Adipocyte (in vitro differentiated cells): ENCODE data around the gene L3MBTL4.

Experiments used
- DNase-seq: peaks from one replicate; pipeline ENCODE4 v3.0.0-alpha.2; 2015; ENCODE audit warnings: low read depth
- H3K27me3 ChIP-seq: replicated peaks from 2 replicates; pipeline ENCODE4 v1.7.0; 2013; ENCODE audit warnings: mild to moderate bottlenecking, low read length, moderate library complexity; ENCODE audit not compliant: control insufficient read depth, insufficient read depth
- H3K36me3 ChIP-seq: 2 replicates; pipeline ENCODE4 v1.7.0; 2013; ENCODE audit warnings: low read length, mild to moderate bottlenecking, moderate library complexity; ENCODE audit not compliant: control insufficient read depth, insufficient read depth, severe bottlenecking
- H3K4me1 ChIP-seq: 2 replicates; pipeline ENCODE4 v1.7.0; 2013; ENCODE audit warnings: mild to moderate bottlenecking, low read length, moderate library complexity; ENCODE audit not compliant: control insufficient read depth, insufficient read depth
- H3K4me3 ChIP-seq: 2 replicates; pipeline ENCODE4 v1.7.0; 2013; ENCODE audit warnings: mild to moderate bottlenecking, low read length, moderate library complexity
- H3K9ac ChIP-seq: 2 replicates; pipeline ENCODE4 v1.7.0; 2013; ENCODE audit warnings: mild to moderate bottlenecking, low read length, moderate library complexity
- H3K9me3 ChIP-seq: 2 replicates; pipeline ENCODE4 v1.7.0; 2013; ENCODE audit warnings: mild to moderate bottlenecking, low read length, moderate library complexity; ENCODE audit not compliant: control insufficient read depth

Gene L3MBTL4

GRCh38 chr18:6242004-6242403 lies 172.7 kb downstream of the L3MBTL4 start:
- Histone ChIP-seq H3K27me3 (no peaks in the 10 kb centered on the region), H3K36me3 (no peaks in the 10 kb centered on the region), H3K9ac (no peak overlapping the region), H3K4me3 (no peak overlapping the region), H3K4me1 (no peaks in the 10 kb centered on the region), H3K9me3 (no peaks in the 10 kb centered on the region)
- no peak for DNase-seq

DNA sequence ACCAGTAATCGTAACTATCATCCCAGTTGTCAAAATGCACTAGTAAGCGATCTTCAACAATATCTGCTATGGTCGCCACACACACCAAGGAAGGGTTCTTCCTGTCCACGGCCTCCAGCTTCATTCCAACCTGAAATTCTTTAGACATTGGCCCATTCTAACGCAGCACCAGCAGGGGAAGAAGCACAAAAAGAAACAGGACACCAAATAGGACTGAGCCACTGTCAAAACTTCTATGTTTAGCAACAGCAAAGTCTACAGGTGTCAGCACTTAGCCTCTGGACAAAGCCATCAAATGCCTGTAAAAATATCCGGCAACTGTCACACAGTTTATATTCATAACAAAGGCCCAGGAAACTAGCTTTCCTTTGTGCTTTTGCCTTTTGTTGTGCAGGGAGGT lies 175.0 kb downstream of the L3MBTL4 start:
- H3K27me3 ChIP-seq: no peaks in the 10 kb centered on the region
- H3K9me3 ChIP-seq: no peaks in the 10 kb centered on the region
- no peak overlapping the region for H3K9ac ChIP-seq
- peaks cover 4% of the 10 kb centered on the region for H3K4me1 ChIP-seq
- H3K36me3 ChIP-seq: no peaks in the 10 kb centered on the region
- DNase-seq: no peak
- H3K4me3 ChIP-seq: no peak overlapping the region

DNA sequence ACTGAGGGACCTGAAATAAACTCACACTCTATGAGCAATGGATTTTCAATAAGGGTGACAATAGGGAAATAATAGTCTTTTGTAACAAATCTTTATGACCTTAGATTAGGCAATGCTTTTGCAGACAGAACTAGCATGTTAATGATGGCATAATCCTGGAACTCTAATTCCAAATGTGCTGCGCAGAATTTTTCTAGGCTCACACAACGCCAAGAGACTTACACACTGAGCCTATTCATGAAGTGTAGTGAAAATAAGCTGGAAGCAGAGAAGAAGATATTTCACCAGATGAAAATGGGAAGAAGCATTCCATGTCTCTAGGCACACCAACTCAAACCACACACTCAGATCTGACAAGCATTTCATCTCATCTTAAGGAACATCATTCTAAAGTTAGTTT lies 178.5 kb downstream of the L3MBTL4 start:
- H3K4me3 ChIP-seq: no peak overlapping the region
- no peak for DNase-seq
- H3K9ac ChIP-seq: no peak overlapping the region
- H3K27me3 ChIP-seq: no peaks in the 10 kb centered on the region
- H3K36me3 ChIP-seq: no peaks in the 10 kb centered on the region
- H3K9me3 ChIP-seq: peaks cover 5% of the 10 kb centered on the region
- H3K4me1 ChIP-seq: peaks cover 4% of the 10 kb centered on the region

DNA sequence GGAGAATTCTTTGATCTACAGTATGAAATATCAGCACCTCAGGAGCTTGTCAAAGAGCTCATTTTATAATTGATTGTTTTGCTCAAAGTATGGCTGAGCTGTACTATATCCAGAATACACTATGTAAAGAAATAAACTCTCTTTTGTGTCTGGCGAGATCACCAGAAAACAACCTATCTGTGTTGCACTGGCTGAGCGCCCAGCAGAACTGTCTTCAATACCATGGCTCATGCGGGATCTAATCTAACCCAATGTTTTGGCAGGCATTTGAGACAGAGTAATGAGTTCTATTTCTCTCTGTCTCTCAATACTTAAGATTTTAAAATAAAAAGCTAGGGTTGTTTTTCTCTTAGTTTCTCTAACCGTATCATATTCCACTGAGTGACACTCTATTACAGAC lies 192.4 kb downstream of the L3MBTL4 start:
- Histone ChIP-seq H3K9me3 (peaks cover 10% of the 10 kb centered on the region), H3K27me3 (no peaks in the 10 kb centered on the region), H3K4me3 (no peak overlapping the region), H3K4me1 (no peaks in the 10 kb centered on the region), H3K36me3 (no peaks in the 10 kb centered on the region), H3K9ac (no peak overlapping the region)
- no peak for DNase-seq

GRCh38 chr18:6221602-6222014 lies 193.1 kb downstream of the L3MBTL4 start:
- no peak overlapping the region for H3K4me3 ChIP-seq
- H3K4me1 ChIP-seq: no peaks in the 10 kb centered on the region
- H3K36me3 ChIP-seq: no peaks in the 10 kb centered on the region
- H3K27me3 ChIP-seq: no peaks in the 10 kb centered on the region
- H3K9ac ChIP-seq: no peak overlapping the region
- H3K9me3 ChIP-seq: peaks cover 10% of the 10 kb centered on the region
- DNase-seq: no peak

- H3K4me3 ChIP-seq: no peak overlapping the region
- peaks cover 2% of the 10 kb centered on the region for H3K9me3 ChIP-seq
- H3K9ac ChIP-seq: no peak overlapping the region
- H3K4me1 ChIP-seq: no peaks in the 10 kb centered on the region
- H3K36me3 ChIP-seq: no peaks in the 10 kb centered on the region
- H3K27me3 ChIP-seq: no peaks in the 10 kb centered on the region
- no peak for DNase-seq
Measured at GRCh38 chr18:6220129-6220528, 194.6 kb downstream of the L3MBTL4 start.

DNA sequence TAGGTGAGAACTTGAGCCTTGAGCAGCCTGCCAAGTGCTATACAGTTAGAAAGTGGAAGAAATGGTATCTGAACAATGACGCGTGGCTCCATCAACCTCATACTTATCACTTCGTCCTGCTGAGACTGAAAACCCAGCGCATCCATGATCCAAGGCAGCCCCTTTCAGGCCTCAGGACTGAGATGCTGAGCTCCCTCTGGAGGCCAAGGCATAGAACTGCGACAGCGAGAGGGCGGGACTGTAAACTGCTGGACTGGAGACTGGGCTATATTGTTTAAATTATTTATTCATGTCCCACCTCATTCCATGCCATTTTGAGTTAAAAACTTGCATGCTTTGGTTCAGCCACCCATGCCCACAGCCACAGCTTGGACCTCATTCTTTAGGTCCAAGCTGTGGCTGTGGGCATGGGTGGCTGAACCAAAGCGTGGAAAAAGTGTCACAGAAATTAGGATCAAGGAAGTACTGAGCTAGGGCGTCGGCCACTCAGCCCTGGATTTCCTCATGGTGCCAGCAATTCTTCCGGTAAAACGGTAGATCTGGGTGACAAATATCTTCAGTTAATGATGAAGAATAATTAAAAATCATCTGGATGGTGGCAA lies 195.5 kb downstream of the L3MBTL4 start:
- no peaks in the 10 kb centered on the region for H3K9me3 ChIP-seq
- H3K36me3 ChIP-seq: no peaks in the 10 kb centered on the region
- DNase-seq: peak; percentile 74
- no peak overlapping the region for H3K9ac ChIP-seq
- H3K4me1 ChIP-seq: no peaks in the 10 kb centered on the region
- H3K4me3 ChIP-seq: no peak overlapping the region
- no peaks in the 10 kb centered on the region for H3K27me3 ChIP-seq

GRCh38 chr18:6215888-6216287 lies 198.8 kb downstream of the L3MBTL4 start:
- no peak for DNase-seq
- no peaks in the 10 kb centered on the region for H3K36me3 ChIP-seq
- H3K27me3 ChIP-seq: no peaks in the 10 kb centered on the region
- no peaks in the 10 kb centered on the region for H3K4me1 ChIP-seq
- H3K9me3 ChIP-seq: no peaks in the 10 kb centered on the region
- no peak overlapping the region for H3K9ac ChIP-seq
- no peak overlapping the region for H3K4me3 ChIP-seq

DNA sequence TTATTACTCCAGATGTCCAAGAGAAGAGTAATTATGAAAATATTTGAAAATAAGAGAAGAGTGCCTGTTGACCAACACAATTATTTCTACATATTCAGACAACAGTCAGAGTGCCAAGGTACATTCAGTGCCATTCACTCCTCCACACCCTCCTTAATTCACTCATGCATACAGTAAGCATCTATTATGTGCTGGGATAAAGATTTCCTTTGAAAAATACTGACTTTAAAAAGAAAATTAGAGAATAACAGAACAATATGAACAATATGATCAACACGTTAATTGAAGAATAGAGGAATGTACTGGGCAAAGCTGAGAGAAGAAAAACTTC lies 203.6 kb downstream of the L3MBTL4 start:
- Histone ChIP-seq H3K4me1 (no peaks in the 10 kb centered on the region), H3K9me3 (no peaks in the 10 kb centered on the region), H3K4me3 (no peak overlapping the region), H3K9ac (no peak overlapping the region), H3K27me3 (no peaks in the 10 kb centered on the region), H3K36me3 (no peaks in the 10 kb centered on the region)
- DNase-seq: no peak

- H3K9me3 ChIP-seq: no peaks in the 10 kb centered on the region
- no peak overlapping the region for H3K9ac ChIP-seq
- H3K4me1 ChIP-seq: no peaks in the 10 kb centered on the region
- no peak for DNase-seq
- H3K36me3 ChIP-seq: no peaks in the 10 kb centered on the region
- H3K27me3 ChIP-seq: no peaks in the 10 kb centered on the region
- H3K4me3 ChIP-seq: no peak overlapping the region
Measured at GRCh38 chr18:6210349-6211173, 204.2 kb downstream of the L3MBTL4 start.

- Histone ChIP-seq H3K4me3 (no peak overlapping the region), H3K27me3 (no peaks in the 10 kb centered on the region), H3K4me1 (no peaks in the 10 kb centered on the region), H3K9me3 (no peaks in the 10 kb centered on the region), H3K36me3 (no peaks in the 10 kb centered on the region), H3K9ac (no peak overlapping the region)
- no peak for DNase-seq
Measured at GRCh38 chr18:6207941-6208340, 206.8 kb downstream of the L3MBTL4 start.

DNA sequence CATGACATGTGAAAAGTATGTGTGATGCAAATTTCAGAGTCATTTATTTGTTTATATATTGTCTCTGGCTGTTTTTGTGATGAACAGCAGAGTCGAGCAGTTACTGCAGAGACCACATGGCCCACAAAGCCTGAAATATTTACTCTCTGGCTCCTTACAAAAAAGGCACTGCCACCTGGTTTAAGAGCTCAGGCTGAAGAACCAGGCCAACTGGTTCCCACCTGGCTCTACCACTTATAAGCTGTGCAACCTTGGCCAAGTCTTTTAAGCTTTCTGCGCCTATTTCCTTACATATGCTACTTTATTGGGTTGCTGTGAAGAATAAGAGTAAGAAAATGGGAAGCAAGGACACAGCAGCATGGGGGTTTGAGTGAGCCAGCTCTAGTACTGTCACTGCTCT lies 207.6 kb downstream of the L3MBTL4 start:
- Histone ChIP-seq H3K4me3 (no peak overlapping the region), H3K9ac (no peak overlapping the region), H3K4me1 (no peaks in the 10 kb centered on the region), H3K36me3 (no peaks in the 10 kb centered on the region), H3K9me3 (no peaks in the 10 kb centered on the region), H3K27me3 (peaks cover 3% of the 10 kb centered on the region)
- DNase-seq: no peak
